ENCODE measurements around the gene TRNT1.

Gene TRNT1

DNA sequence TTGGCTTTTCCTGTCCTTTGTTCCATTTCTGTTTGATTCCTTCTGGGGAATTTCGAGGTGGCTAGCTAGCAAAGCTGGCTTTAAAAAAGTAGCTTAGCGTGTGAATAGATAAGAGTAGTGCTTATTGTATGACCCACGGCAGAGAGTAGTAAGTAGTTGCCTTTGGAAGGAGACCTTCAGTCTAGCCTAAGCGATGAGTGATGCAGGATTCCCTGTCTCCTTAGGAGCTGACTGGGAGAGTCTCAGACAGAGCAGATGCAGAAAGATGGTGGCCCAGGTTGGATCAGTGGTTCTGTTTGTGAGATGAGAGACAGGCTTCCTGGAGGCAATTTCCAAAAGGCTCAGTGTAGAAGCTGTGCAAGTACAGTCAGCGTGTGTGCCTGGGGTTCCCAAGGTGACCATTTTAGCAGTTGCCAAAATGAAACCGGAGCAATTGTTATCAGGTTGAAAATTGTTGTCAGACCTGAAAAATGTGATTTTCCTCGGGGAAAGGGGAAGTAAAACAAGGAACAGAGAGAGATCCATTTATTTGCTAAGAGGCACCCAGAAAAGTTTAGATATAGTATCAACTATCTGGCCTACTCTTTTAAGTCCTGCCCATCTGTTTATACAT is 15.9 kb upstream of the TRNT1 start:
- no peak for DNase-seq (ENCODE audit: low read depth in 2 of 2)

DNA sequence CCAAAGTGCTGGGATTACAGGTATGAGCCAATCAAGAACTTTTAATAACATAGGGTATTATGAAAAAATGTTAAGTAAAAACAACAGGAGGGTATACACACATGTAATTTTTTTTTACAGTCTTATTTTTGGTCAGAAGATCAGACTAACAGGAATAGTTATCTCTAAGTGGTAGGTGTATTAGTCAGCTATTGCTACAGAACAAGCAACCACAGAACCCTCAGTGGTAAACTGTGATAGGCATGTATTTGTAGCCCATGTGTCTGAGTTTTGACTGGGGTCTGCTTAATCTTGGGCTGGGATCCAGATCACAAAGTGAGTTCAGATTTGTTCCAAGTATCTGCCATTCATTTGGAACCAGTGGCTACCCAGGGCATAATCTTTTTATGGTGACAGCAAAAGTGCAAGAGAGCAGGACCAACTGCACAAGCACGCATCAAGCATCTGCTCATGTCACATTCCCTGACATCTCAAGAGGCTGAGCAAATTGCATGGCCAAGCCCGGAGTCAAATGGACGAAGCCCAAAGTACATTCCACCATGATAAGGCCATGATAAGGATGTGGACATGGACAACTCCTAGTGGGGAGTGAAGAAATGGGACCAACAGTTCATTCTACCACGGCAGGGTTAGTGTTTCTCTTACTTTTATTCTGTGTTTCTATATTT is 13.6 kb upstream of the TRNT1 start:
- DNase-seq (ENCODE audit: low read depth in 2 of 2): no peak

DNA sequence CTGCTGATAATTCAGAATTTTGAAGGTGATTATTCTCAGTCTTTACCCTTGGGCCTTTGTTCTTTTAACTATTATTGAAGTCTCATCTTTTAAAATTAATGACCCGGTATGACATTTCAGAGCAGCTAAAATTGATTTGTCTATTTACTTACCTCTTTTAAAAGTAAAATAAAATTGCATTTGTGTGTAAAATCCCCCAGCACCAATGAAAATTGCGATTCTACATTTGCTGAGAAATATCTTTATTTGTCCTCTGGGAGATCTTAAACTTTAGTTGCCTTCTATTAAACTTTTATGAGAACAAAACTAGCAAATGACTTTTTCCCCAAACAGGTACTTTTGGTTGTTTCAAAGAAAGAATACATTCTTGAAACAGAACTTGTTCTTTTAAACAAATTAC is 9.1 kb upstream of the TRNT1 start:
- no peak for DNase-seq (ENCODE audit: low read depth in 2 of 2)

DNA sequence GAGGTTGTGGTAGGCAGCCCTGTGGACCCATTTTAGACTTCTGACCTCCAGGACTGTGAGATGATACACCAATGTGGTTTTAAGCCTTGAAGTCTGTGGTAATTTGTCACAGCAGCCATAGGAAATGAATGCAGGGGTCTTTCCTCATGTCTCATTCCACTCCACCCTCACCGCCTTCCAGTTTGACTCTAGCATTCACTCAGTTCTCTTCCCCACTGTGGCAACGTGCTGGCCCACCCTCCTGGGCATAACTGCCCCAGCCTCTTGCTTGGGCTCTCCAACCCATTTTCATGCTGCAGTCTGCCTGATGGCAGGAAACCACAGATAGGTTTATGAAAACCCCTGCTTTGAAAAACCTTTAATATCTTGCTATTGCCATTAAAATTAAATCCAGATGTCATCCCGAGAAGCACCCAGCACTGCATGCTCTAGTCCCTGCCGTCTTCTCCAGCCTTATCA is 7.3 kb upstream of the TRNT1 start:
- no peak for DNase-seq (ENCODE audit: low read depth in 2 of 2)

DNA sequence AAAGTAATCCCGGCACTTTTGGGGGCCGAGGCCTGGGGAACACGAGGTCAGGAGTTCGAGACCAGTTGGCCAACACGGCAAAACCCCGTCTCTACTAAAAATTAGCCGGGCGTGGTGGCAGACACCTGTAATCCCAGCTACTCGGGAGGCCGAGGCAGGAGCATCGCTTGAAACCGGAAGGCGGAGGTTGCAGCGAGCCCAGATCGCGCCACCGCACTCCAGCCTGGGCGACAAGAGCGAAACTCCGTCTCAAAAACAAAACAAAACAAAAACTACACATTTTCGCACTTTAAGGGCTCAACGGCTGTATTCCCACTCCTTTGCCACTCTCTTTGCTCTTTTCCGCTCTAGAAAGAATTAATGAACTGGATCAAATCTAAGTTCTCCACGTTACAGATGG is 763 bp upstream of the TRNT1 start:
- no peak for DNase-seq (ENCODE audit: low read depth in 2 of 2)

DNA sequence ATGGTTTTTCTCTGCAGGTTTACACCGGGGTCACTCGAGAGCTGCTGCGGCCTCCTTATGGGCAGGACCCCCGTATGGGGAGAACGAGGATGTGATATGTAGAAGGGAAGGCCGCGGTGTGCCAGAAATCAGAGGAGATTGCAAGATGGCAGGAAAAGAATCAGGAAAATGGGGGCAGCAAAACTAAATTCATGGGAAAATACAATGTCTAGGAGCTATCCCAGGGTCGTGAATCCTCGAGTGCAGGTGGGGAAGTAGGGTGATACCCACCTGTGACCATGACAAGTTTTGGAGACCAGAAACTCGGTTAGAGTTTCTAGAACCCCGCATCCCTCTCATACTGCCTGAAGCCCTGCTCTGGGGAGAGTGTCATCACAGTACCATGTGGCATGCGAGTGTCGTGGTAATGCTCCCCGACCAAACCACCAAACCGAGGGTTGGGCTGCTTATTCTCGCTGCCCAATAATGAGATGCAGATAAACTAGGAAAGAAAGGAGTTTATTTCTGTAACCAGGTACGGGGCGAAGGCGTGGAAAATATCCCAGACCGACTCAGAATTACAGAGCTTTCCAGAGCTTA is 781 bp downstream of the TRNT1 start:
- DNase-seq (ENCODE audit: low read depth in 2 of 2): peak; percentile 28 to 38

DNA sequence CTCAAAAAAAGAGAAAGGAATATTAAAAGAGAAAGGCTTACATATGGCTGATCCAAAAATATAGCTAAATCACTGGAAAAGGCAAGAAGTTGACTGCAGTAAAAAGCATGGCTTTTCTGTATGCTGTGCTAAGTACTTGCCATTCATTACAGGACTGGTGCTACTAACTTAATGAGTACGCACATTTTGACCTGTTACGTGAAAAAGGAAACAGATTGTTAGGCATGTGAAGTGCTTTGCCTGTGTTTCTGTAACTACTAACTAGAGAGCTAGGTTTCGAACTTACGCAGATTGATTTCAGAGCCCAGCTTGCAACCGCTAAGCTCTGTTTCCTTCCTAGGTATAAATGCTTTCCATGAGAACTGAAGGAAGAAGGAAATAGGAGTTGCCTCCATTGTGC is 2.8 kb downstream of the TRNT1 start:
- no peak for DNase-seq (ENCODE audit: low read depth in 2 of 2)

DNA sequence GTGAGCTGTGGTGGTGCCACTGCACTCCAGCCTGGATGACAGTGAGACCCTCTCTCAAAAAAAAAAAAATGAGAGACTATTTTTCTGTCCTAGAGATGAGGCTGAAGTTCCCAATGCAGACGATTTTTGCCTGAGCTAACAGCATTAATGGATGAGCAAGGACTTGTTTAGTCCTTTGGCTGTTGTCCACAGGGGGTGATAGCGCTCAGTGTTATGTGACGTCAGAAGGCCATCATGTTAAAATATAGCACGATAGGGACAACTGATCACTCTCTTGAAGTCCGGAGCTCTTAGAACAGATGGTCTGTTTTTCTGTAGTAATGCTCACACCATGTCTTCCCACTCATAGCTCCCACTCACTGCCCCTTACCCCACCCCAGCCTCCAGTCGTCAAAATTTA is 6.8 kb downstream of the TRNT1 start:
- no peak for DNase-seq (ENCODE audit: low read depth in 2 of 2)

DNA sequence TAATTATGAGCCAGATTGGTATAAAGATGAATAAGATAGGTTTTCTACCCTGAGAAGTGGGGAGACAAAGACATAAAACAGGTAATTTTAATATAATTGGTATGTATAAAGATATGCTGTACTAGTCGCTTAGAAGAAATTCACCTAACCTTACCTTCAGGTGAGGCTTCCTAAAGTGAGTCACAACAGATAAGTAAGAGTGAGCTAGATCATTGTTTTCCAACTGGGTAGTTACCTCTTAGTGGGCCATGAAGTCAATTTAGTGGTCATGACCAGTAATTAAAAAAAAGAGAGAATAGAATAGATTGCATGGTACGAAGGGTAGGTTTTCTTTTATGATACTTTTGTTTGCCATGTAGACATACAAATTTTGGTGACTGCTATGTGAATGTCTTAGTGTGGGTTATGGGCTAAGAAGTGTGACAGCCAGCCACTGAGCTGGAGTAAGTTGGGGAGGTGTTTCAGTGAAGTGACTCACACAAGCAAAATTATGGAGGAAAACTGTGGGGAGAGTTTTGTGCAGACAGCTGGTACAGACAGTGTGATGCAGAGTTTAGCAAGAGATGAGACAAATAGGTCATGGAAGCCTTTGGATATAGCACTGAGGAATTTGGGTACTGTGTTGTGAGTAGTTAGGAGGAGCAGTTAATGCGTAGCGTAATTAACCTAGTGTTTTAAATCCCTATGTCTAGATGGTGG is 8.2 kb downstream of the TRNT1 start:
- DNase-seq (ENCODE audit: low read depth in 2 of 2): no peak

DNA sequence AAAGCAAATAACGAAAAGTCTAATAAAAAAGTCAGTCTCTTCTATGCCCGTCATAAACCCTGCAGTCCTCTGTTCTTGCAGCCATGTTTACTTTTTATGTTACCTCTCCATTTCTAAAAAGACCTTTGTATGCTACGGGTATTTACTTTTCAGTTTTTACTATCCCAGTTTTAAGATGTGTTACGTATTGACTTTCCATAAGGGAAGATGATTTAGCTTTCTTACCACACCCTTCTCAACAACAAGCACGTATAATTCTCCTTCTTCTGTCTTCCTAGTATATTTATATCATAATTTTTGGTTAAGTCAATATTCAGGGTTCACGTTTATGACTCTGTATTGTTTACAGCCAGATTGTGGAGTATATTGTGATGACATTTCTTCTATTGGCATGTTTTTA is 10.8 kb downstream of the TRNT1 start:
- DNase-seq (ENCODE audit: low read depth in 2 of 2): no peak

DNA sequence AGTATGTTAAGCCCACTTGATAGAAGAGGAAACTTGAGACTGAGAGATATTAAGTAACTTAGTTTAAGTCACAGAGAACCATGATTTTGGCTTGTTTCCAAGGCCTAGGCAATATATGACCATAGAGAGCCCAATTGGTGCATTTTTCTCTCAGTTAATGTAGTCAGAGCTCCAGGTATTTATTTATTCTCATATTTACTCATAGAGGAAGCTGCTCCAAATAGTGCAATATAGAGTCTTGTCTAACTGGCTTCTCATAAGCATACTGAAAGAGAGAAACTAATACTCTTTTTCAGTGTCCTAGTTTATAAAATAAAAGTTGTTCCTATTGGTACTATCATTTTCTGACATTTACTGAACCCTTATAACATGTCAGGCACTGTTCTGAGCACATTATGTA is 15.2 kb downstream of the TRNT1 start:
- no peak for DNase-seq (ENCODE audit: low read depth in 2 of 2)

DNA sequence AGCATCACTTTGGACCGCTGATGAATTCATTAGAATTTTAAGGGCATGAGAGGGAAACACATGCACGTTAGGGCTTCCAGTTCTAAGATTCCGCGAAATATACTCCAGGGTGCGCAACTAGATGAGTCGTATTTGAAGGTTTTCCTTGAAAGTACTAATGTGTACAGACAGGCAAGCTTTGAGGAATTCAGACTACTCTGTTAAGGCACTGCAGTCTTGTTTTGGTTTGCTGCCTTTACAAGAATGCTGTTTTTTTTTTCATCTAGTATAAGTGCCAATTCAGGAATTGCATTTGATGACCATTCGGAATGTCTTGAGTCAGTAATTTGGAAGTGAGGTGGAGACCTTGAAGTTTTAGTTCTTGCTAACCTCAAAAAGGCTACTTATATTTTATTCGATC is 19.1 kb downstream of the TRNT1 start:
- no peak for DNase-seq (ENCODE audit: low read depth in 2 of 2)

DNA sequence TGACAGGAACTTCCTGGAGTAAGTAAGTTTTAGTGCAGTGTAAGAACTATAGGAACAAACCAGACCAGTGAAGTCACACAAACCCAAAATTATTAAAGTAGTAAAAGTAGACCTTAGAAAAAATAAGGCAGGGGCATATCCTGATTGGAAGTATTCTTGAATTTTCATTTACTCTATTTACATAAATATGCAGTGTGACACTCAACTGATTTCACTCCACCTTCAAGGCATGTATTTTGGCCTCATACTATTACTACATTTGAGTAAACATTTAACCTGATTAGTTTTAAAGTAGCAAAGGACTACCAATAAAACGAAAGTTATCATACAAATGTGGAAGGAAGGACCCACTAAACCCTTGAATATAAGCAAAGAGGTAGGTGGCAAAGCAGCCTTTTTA is 22.8 kb downstream of the TRNT1 start:
- DNase-seq (ENCODE audit: low read depth in 2 of 2): no peak

DNA sequence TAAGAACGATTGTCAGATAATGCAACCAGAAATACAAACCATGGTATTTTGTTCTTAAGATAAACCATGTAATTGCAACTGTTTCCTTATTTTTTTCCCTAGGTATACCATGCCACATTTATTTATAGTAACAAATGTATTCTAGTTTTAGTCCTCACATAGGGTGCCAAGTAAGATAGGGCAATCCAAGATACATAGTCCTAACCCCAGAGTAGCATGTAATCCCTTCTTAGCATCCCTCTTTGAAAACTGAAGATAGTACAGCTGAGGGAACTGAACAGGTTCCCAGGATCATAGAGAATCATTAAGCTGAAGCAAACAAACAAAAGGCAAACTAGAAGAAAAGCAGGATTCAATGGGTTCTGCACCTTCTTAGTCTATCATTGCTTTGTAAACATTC is 24.8 kb downstream of the TRNT1 start:
- no peak for DNase-seq (ENCODE audit: low read depth in 2 of 2)

DNA sequence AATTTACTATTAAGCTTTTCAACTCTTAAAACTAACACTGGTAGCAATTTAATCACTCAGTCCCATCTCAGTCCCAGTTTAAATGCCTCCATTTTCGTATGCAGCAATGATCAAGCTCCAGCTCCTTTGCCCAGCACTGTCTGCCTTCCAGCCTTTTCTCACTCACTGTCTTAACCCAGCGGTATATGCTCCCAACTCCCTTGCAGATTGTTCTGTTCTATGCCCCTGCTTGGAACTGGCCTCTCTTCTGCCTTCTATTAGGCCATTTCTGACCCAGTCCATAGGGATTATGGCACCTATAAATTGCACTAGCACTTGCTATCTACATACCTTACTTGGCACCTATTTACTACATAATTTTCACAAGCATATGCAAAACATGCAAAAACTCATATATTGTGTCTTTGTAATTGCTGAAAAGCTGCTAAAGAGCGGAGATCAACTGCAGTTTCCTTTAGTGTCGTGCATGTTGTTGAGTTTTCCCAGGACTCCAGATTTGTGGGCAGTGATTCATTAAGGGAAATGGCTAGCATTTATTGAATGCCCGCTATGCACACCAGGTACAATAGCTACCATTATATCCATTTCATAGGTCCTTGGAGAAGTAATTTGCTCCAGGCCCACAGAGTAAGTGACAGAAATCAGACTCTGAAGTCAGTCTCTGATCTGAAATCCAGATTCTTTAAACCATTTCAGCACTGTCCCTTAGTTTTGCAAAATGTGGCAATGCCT is 28.3 kb downstream of the TRNT1 start:
- DNase-seq (ENCODE audit: low read depth in 2 of 2): no peak

DNA sequence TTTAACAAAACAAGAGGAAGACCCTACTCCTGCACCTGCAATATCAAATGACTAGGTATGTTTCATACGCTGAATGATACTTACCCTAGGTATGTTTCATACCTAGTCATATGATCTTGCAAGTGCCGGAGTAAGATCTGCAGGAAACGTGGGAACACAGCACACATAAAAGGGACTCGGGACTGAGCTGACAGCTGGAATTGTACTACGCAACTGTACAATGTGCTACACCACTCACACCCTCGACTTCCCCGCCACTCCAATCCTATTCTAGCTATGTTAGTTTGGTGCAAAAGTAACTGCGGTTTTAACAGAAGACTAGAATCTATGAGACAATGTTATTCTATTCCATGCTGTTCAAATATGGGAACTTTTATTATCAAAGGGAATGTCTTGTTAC is 30.7 kb downstream of the TRNT1 start:
- DNase-seq (ENCODE audit: low read depth in 2 of 2): no peak

DNA sequence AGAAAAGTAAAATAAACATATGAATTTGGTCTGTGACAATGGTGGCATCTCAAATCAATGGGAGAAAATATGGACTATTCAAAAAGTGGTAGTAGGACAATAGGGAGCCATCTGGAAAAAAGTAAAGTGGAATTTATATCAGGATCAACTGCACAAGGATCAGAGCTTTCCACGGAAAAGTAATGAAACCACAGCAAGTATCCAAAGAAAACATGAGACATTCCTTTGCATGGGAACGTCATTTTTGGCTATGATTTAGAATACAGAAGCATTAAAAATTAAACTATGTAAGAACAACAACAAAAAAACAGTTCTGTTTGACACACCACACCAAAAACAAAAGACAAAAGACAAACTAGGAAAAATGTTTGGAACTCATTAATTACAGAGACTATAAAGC is 34.1 kb downstream of the TRNT1 start:
- DNase-seq (ENCODE audit: low read depth in 2 of 2): no peak

DNA sequence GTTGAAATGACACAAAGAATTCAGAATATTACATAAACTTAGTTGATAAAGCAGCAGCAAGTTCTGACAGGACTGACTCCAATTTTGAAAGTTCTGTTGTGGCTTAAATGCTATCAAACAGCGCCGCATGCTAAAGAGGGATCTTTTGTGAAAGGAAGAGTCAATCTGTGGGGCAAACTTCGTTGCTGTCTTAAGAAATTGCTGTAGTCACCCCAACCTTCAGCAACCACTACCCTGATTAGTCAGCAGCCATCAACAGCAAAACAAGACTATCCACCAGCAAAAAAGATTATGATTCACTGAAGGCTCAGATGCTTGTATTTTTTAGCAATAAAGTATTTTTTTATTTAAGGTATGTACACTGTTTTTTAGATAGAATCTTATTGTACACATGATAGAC is 38.5 kb downstream of the TRNT1 start:
- DNase-seq (ENCODE audit: low read depth in 2 of 2): no peak

DNA sequence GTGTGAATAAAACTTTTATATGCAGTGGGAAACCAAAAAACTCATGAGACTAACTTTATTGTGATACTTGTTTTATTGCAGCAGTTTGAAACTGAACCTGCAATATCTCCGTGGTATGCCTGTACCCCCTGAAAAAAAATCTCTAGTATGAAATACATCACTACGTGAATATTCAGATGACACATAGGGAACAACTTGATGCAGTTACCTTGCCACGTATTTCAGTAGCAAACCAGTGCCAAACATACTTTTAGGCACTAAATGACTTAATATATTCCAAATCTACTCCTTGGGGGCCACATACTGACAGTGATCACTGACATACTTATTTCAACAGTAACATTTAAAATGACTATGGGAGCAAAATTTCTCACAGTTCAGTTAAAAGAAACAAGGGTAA is 38.9 kb downstream of the TRNT1 start:
- DNase-seq (ENCODE audit: low read depth in 2 of 2): no peak

DNA sequence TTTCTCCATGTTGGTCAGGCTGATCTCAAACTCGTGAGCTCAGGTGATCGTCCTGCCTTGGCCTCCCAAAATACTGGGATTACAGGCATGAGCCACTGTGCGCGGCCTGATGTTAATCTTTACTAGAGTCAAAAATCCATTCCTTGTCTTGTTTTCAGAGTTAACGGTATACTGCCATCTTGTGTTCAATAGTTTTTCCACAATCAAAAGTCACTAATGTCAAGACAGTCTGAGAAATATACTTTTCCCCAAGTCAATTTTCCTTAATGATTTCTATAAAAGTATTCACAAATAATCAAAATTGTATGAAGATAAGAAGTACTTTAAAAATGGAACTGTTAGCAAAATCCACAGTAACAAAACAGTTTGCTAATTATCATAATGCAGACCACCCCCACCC is 44.3 kb downstream of the TRNT1 start:
- DNase-seq (ENCODE audit: low read depth in 2 of 2): no peak

DNA sequence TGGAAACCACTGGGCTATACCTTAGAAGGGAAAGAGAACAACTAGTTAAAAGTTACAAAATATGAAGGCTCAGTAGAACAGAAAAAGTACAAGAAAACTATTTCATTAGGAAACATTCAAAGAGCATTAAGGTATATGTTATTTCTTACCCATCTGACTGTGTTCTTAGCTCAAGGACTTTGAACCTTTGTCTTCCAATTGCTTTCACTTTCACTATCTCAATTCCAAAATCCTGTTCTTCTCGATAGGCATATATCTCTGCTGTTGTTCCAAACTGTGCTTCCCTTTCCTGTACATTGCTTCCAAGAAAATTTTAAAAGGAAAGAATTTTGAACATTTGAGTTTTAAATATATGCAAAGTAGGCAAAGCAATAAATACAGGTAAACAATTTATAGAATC is 45.9 kb downstream of the TRNT1 start:
- DNase-seq (ENCODE audit: low read depth in 2 of 2): no peak

DNA sequence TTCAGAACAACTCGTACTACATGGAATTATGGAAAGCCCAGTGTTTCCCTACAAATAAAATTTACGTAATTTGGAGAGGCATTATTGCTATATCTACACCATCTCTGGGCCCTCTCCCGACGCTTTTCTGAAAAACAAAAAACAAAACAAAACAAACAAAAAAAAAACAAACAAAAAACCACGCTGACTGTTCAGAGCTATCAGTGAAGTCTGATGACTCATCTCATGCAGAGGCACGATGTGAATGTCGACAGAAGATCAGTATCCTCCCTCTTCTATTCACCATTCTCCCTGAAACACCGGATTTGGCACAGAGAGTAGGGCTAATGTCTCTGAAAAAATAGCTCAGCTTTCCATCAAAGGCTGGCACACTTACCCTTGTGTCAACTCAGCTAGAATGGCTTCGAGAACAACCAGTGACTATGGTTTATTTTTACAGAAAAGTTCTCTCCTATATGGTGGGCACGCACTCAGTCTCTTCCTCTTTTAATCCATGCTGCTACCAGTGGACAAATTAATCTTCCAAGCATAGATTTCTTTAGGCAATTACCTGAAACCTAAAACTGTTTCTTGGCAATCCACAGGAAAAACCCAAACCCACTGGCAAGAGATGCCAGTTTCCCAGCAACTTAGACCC is 51.2 kb downstream of the TRNT1 start:
- no peak for DNase-seq (ENCODE audit: low read depth in 2 of 2)
